Keratinocyte (primary cell): Measurements from ENCODE around the gene GUK1. TPM values are rescaled to one million over a fixed set of nuclear protein-coding genes. Genes with fewer than 3 reads are reported as not detected.

Experiments used
- DNase-seq: peaks from one replicate; pipeline ENCODE4 v3.0.0-alpha.2; 2011; ENCODE audit warnings: low read depth, missing footprints, low spot score
- FAIRE-seq: peaks from 2 replicates; lab custom pipeline; 2011; peaks lifted over from hg19 to GRCh38; lab: Jason Lieb, UNC
- H2AFZ ChIP-seq: 2 replicates; pipeline ENCODE4 v1.6.0; 2012; ENCODE audit warnings: low read length, control low read depth, inconsistent platforms; ENCODE audit not compliant: control insufficient read depth
- H3K27ac ChIP-seq: 2 replicates; pipeline ENCODE4 v1.5.1; 2011; ENCODE audit warnings: low read length; ENCODE audit not compliant: control insufficient read depth, insufficient read depth
- H3K27me3 ChIP-seq: 3 replicates; pipeline ENCODE4 v1.6.0; 2011; ENCODE audit warnings: low read length; ENCODE audit not compliant: control insufficient read depth, insufficient read depth; ENCODE audit errors: extremely low read depth
- H3K36me3 ChIP-seq, 2 experiments: 2 replicates in 1 of 2; 3 replicates in 1 of 2; pipeline ENCODE4 v1.5.1; 2011; ENCODE audit warnings: low read length in 2 of 2, mild to moderate bottlenecking in 1 of 2; ENCODE audit not compliant: control insufficient read depth in 2 of 2, insufficient read depth in 2 of 2; ENCODE audit errors: extremely low read depth in 1 of 2
- H3K4me1 ChIP-seq: 3 replicates; pipeline ENCODE4 v1.5.1; 2011; ENCODE audit warnings: low read length; ENCODE audit not compliant: control insufficient read depth, insufficient read depth; ENCODE audit errors: extremely low read depth
- H3K4me2 ChIP-seq: 3 replicates; pipeline ENCODE4 v1.6.0; 2011; ENCODE audit warnings: low read depth, low read length; ENCODE audit not compliant: control insufficient read depth, insufficient read depth; ENCODE audit errors: extremely low read depth
- H3K4me3 ChIP-seq, 3 experiments: fragments of 200-600 bp in 1 of 3; sonication (generic) in 1 of 3; 2 replicates in 2 of 3; 3 replicates in 1 of 3; pipeline ENCODE4 v1.5.1; 2011 to 2016; ENCODE audit warnings: low read length in 3 of 3, mild to moderate bottlenecking in 3 of 3, control low read depth in 2 of 3, inconsistent platforms in 1 of 3, low read depth in 1 of 3, mixed read lengths in 1 of 3, mixed run types in 1 of 3, moderate library complexity in 1 of 3; ENCODE audit not compliant: control insufficient read depth in 2 of 3, insufficient read depth in 2 of 3; ENCODE audit errors: extremely low read depth in 1 of 3
- H3K79me2 ChIP-seq: 2 replicates; pipeline ENCODE4 v1.6.0; 2012; ENCODE audit warnings: low read length; ENCODE audit not compliant: control insufficient read depth, insufficient read depth
- H3K9ac ChIP-seq: 3 replicates; pipeline ENCODE4 v1.6.0; 2011; ENCODE audit warnings: low read length; ENCODE audit not compliant: control insufficient read depth, insufficient read depth; ENCODE audit errors: extremely low read depth
- H3K9me1 ChIP-seq: 3 replicates; pipeline ENCODE4 v1.6.0; 2011; ENCODE audit warnings: low read length; ENCODE audit not compliant: control insufficient read depth, insufficient read depth; ENCODE audit errors: extremely low read depth
- H3K9me3 ChIP-seq: 2 replicates; pipeline ENCODE4 v1.5.1; 2012; ENCODE audit warnings: low read depth, low read length; ENCODE audit not compliant: control insufficient read depth
- H4K20me1 ChIP-seq: 3 replicates; pipeline ENCODE4 v1.6.0; 2011; ENCODE audit warnings: low read length; ENCODE audit not compliant: control insufficient read depth, insufficient read depth; ENCODE audit errors: extremely low read depth
- EZH2 ChIP-seq: IDR thresholded peaks from one replicate; pipeline ENCODE4 v1.6.1; 2012; ENCODE audit warnings: inconsistent platforms, mild to moderate bottlenecking, low read length, moderate library complexity
- dilution Hi-C: fragments of 300-500 bp; cut with MboI; formaldehyde crosslinking; loops from one replicate; pipeline ENCODE4 v1.7.0; 2020; ENCODE audit warnings: low sequenced_read_pairs; ENCODE audit not compliant: extremely low pct_ligation_motif_present
- polyA plus RNA-seq, 5 experiments: library from polyadenylated mRNA; depleted of rRNA in 3 of 5; stranded (reverse) in 3 of 5; stranded (forward) in 1 of 5; unstranded in 1 of 5; fragments of >200 nt; gene quantifications; 1 replicate in 1 of 5; 2 replicates in 3 of 5; 3 replicates in 1 of 5; pipeline versions ENCODE4 v1.2.1 to v1.2.3, GENCODE V29; 2011 to 2012; ENCODE audit warnings: missing spikeins in 2 of 5, low read depth in 1 of 5, low replicate concordance in 1 of 5
- TF ChIP-seq, protein P1 (sequence below), 3 experiments: IDR thresholded peaks in 1 of 3; conservative IDR thresholded peaks in 1 of 3; optimal IDR thresholded peaks in 1 of 3; 2 replicates in 2 of 3; 3 replicates in 1 of 3; pipeline versions ENCODE3 to v1.5.1; 2011; ENCODE audit warnings: low read length in 3 of 3, mild to moderate bottlenecking in 3 of 3, moderate library complexity in 2 of 3, control low read depth in 1 of 3, inconsistent platforms in 1 of 3; ENCODE audit not compliant: insufficient read depth in 2 of 3; ENCODE audit errors: extremely low read depth in 1 of 3

The GUK1 gene
- polyA plus RNA-seq, 1 donor (not counting 4 experiments of a cell fraction or from before 2014, with no cell fraction given): 450 TPM

DNA sequence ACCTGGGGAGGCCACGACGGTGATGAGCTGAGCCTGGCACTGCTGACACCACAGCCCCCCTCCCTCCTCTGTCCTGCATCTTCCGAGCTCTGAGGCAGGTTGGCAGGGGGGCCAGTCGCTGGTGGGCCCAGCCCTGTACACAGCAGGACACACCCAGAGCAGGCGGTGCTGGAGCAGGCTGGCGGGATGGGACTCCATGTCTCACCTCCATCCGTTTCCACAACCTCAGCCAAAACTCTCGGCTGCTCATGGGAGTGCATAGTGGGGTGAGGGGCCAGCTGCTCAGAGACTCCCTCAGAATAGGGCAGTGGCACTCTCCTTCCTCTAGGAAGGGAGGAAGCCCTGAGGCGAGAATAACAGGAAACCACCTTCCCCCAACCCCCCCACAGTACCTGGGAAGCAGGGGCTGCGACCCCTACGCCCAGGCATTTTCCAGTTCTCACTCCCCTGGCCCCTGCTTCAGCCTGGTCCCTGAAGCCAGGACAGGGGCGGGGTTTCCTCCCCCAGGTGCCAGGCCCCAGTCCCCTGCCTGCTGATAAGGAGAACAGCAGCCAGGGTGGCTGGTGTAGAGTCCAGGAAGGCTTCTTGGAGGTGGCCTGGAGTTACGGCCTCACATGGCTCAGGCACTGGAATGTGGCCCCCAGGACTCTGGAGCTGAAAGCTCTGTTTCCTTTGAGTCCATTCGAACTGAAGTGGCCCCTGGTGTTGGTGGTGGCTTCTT is 22.4 kb downstream of the GUK1 start:
- Histone ChIP-seq H4K20me1 (no peaks in the 10 kb centered on the region), H3K79me2 (peaks cover 9% of the 10 kb centered on the region), H3K4me2 (peak overlapping the region; percentile 85), H3K4me1 (peaks cover 50% of the 10 kb centered on the region), H3K9ac (peak overlapping the region; percentile 87), H3K27me3 (no peaks in the 10 kb centered on the region), H3K27ac (peak overlapping the region; percentile 93), H3K9me1 (no peaks in the 10 kb centered on the region), H3K4me3 (peak overlapping the region in 2 of 3 experiments; percentile 25 to 43), H3K9me3 (no peaks in the 10 kb centered on the region), H3K36me3 (no peaks in the 10 kb centered on the region), H2AFZ (peak overlapping the region; percentile 43)
- dilution Hi-C loops: no loop called here
- no peak for TF ChIP-seq EZH2
- TF ChIP-seq, protein P1, sequence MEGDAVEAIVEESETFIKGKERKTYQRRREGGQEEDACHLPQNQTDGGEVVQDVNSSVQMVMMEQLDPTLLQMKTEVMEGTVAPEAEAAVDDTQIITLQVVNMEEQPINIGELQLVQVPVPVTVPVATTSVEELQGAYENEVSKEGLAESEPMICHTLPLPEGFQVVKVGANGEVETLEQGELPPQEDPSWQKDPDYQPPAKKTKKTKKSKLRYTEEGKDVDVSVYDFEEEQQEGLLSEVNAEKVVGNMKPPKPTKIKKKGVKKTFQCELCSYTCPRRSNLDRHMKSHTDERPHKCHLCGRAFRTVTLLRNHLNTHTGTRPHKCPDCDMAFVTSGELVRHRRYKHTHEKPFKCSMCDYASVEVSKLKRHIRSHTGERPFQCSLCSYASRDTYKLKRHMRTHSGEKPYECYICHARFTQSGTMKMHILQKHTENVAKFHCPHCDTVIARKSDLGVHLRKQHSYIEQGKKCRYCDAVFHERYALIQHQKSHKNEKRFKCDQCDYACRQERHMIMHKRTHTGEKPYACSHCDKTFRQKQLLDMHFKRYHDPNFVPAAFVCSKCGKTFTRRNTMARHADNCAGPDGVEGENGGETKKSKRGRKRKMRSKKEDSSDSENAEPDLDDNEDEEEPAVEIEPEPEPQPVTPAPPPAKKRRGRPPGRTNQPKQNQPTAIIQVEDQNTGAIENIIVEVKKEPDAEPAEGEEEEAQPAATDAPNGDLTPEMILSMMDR (optimal IDR thresholded peaks at IDR 0.05 in 1 of 3, IDR thresholded peaks at IDR 0.05 in 1 of 3, conservative IDR thresholded peaks at IDR 0.05 in 1 of 3; ENCODE audit: extremely low read depth in 1 of 3, insufficient read depth in 2 of 3, low read length in 3 of 3): peak in 1 of 3 experiments; percentile 14
- FAIRE-seq (no peak), DNase-seq (no peak)

DNA sequence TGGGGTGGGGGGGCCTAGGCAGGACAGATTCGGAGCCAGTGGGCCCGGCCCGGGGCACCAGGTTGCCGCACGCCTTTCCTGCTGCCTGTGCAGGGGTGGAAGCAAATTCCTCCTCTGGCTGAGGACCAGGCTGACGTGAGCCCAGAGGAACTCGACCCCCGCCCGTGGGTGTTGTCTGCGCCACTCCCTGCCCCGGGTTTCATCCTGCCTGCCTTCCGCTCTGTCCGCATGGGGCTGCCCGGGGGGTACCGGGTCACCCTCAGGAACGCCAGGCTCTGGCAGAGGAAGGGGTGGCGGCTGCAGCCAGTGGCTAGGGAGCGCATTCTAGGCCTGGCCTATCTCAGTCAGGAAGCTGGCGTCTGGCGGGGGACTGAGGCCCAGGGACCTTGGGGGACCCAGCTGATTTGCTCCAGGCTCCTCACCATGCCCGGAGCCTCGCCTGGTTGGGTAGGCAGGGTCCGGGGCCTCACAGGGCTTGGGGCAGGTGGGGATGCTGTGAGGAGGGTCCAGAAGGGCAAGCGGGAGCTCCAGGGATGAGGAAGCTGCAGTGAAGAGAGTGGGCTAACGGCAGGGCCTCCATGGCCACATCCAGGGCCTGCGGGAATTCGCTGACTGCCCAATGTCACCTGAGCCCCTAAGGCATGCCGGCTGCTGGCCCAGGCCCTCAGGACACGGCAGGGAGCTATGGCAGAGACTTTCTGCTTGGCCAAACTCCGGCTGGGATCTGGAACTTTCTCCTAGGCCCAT is 23.1 kb downstream of the GUK1 start:
- peak overlapping the region; percentile 43 for H2AFZ ChIP-seq
- H4K20me1 ChIP-seq: no peaks in the 10 kb centered on the region
- peak overlapping the region; percentile 25 to 43 (median 40) for H3K4me3 ChIP-seq
- FAIRE-seq (peak; percentile 78), DNase-seq (peak; percentile 70)
- H3K4me1 ChIP-seq: peaks cover 50% of the 10 kb centered on the region
- dilution Hi-C loops: no loop called here
- peaks cover 15% of the 10 kb centered on the region for H3K79me2 ChIP-seq
- no peaks in the 10 kb centered on the region for H3K9me1 ChIP-seq
- no peak for TF ChIP-seq EZH2
- TF ChIP-seq, protein P1 (optimal IDR thresholded peaks at IDR 0.05 in 1 of 3, IDR thresholded peaks at IDR 0.05 in 1 of 3, conservative IDR thresholded peaks at IDR 0.05 in 1 of 3; ENCODE audit: extremely low read depth in 1 of 3, insufficient read depth in 2 of 3, low read length in 3 of 3): no peak
- no peaks in the 10 kb centered on the region for H3K9me3 ChIP-seq
- H3K27me3 ChIP-seq: no peaks in the 10 kb centered on the region
- H3K9ac ChIP-seq: peak overlapping the region; percentile 87
- H3K27ac ChIP-seq: peak overlapping the region; percentile 93
- H3K36me3 ChIP-seq: no peaks in the 10 kb centered on the region
- peak overlapping the region; percentile 85 for H3K4me2 ChIP-seq
